ENCODE measurements around the gene FMN2. TPM values are rescaled to one million over a fixed set of nuclear protein-coding genes. Genes with fewer than 3 reads are reported as not detected.
"Not testable (repeated sequence)": the region's sequence is repeated elsewhere in the genome, so short reads cannot be mapped to it uniquely, and the experiment has no call there.

FMN2 gene
- total RNA-seq, 1 experiment from 2014 or later: 4.6 TPM

GRCh38 chr1:240409615-240410014, 317.9 kb downstream of the FMN2 start:
- ChIA-PET POLR2A (ENCODE audit: unreplicated experiment) (interaction anchor here (0.6 kb wide), 1 partner anchor 270 kb away, joined by 4 read pairs; no protein-coding TSS in a partner anchor), CTCF (no interaction called here)
- TF ChIP-seq EZH2 (IDR thresholded peaks at IDR 0.05; ENCODE audit: low read length, unreplicated experiment): no peak
- TF ChIP-seq EZH2phosphoT487 (IDR thresholded peaks at IDR 0.05; ENCODE audit: borderline replicate concordance, low read length): no peak
- TF ChIP-seq, protein P1, sequence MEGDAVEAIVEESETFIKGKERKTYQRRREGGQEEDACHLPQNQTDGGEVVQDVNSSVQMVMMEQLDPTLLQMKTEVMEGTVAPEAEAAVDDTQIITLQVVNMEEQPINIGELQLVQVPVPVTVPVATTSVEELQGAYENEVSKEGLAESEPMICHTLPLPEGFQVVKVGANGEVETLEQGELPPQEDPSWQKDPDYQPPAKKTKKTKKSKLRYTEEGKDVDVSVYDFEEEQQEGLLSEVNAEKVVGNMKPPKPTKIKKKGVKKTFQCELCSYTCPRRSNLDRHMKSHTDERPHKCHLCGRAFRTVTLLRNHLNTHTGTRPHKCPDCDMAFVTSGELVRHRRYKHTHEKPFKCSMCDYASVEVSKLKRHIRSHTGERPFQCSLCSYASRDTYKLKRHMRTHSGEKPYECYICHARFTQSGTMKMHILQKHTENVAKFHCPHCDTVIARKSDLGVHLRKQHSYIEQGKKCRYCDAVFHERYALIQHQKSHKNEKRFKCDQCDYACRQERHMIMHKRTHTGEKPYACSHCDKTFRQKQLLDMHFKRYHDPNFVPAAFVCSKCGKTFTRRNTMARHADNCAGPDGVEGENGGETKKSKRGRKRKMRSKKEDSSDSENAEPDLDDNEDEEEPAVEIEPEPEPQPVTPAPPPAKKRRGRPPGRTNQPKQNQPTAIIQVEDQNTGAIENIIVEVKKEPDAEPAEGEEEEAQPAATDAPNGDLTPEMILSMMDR (conservative IDR thresholded peaks at IDR 0.05; ENCODE audit: low read depth, low read length): no peak
- H3K9me3 ChIP-seq (ENCODE audit: low read length): no peaks in the 10 kb centered on the region
- H3K36me3 ChIP-seq (ENCODE audit: low read depth, low read length): no peaks in the 10 kb centered on the region
- no peak overlapping the region for H3K4me2 ChIP-seq (ENCODE audit: low read length)
- no peak overlapping the region for H3K27ac ChIP-seq (ENCODE audit: low read length)
- no peaks in the 10 kb centered on the region for H3K9me2 ChIP-seq (replicated peaks; ENCODE audit: low read length)
- intact Hi-C loops (cut with micrococcal nuclease): no loop called here
- no TSS peak for BruUV-seq (replicated peaks)
- no peaks in the 10 kb centered on the region for H4K20me1 ChIP-seq (ENCODE audit: low read length)
- DNase-seq (no peak), ATAC-seq (no peak)
- H3K4me3 ChIP-seq (ENCODE audit: low read length): no peak overlapping the region
- H2AFZ ChIP-seq (ENCODE audit: low read length): no peak overlapping the region
- H3F3A ChIP-seq (ENCODE audit: low read length, unreplicated experiment): no peaks in the 10 kb centered on the region
- H3K79me2 ChIP-seq (ENCODE audit: low read length): no peaks in the 10 kb centered on the region
- H3K27me3 ChIP-seq (ENCODE audit: low read length): no peaks in the 10 kb centered on the region
- H3K4me1 ChIP-seq (ENCODE audit: insufficient read depth, low read length): no peaks in the 10 kb centered on the region
- H3K9ac ChIP-seq (ENCODE audit: low read length): no peak overlapping the region

DNA sequence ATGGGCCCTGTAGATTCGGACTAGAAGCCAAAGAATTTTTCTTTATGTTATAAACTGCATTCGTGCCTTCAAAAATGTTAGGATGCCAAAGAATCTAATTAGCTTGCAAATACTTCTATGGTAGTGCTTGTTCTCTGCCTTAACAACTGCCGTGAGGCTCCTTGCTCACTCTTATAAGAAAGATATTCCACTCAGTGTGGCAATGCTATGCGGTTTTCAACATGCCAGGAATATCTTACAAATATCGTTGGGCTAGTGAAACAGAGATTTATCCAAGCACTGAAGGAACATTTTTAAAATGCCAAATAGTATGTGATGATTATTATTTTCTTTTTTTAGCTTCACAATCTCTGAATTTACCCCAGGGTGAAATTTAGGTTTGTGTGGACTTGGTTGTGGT, 322.0 kb downstream of the FMN2 start:
- Histone ChIP-seq H3K79me2 (ENCODE audit: low read length) (no peaks in the 10 kb centered on the region), H3K9me3 (ENCODE audit: low read length) (no peaks in the 10 kb centered on the region), H3K4me1 (ENCODE audit: insufficient read depth, low read length) (peaks cover 25% of the 10 kb centered on the region), H3K4me2 (ENCODE audit: low read length) (no peak overlapping the region), H2AFZ (ENCODE audit: low read length) (no peak overlapping the region), H3K4me3 (ENCODE audit: low read length) (no peak overlapping the region), H3K27me3 (ENCODE audit: low read length) (no peaks in the 10 kb centered on the region), H3K27ac (ENCODE audit: low read length) (no peak overlapping the region), H4K20me1 (ENCODE audit: low read length) (no peaks in the 10 kb centered on the region), H3K9ac (ENCODE audit: low read length) (no peak overlapping the region), H3K9me2 (replicated peaks; ENCODE audit: low read length) (no peaks in the 10 kb centered on the region), H3F3A (ENCODE audit: low read length, unreplicated experiment) (no peaks in the 10 kb centered on the region), H3K36me3 (ENCODE audit: low read depth, low read length) (no peaks in the 10 kb centered on the region)
- ATAC-seq (no peak), DNase-seq (no peak)
- BruUV-seq (replicated peaks): no TSS peak
- TF ChIP-seq EZH2 (IDR thresholded peaks at IDR 0.05; ENCODE audit: low read length, unreplicated experiment): no peak
- no peak for TF ChIP-seq EZH2phosphoT487 (IDR thresholded peaks at IDR 0.05; ENCODE audit: borderline replicate concordance, low read length)
- TF ChIP-seq, protein P1 (conservative IDR thresholded peaks at IDR 0.05; ENCODE audit: low read depth, low read length): no peak
- intact Hi-C loops (cut with micrococcal nuclease): no loop called here
- POLR2A ChIA-PET (ENCODE audit: unreplicated experiment): no interaction called here
- CTCF ChIA-PET: no interaction called here

GRCh38 chr1:240414237-240414636, 322.6 kb downstream of the FMN2 start:
- Histone ChIP-seq H3K4me1 (ENCODE audit: insufficient read depth, low read length) (peaks cover 25% of the 10 kb centered on the region), H3K4me2 (ENCODE audit: low read length) (no peak overlapping the region), H3K27me3 (ENCODE audit: low read length) (no peaks in the 10 kb centered on the region), H3K27ac (ENCODE audit: low read length) (no peak overlapping the region), H3K9me2 (replicated peaks; ENCODE audit: low read length) (no peaks in the 10 kb centered on the region), H3K9ac (ENCODE audit: low read length) (no peak overlapping the region), H3K9me3 (ENCODE audit: low read length) (no peaks in the 10 kb centered on the region), H3K4me3 (ENCODE audit: low read length) (no peak overlapping the region), H3K36me3 (ENCODE audit: low read depth, low read length) (no peaks in the 10 kb centered on the region), H2AFZ (ENCODE audit: low read length) (no peak overlapping the region), H4K20me1 (ENCODE audit: low read length) (no peaks in the 10 kb centered on the region), H3K79me2 (ENCODE audit: low read length) (no peaks in the 10 kb centered on the region), H3F3A (ENCODE audit: low read length, unreplicated experiment) (no peaks in the 10 kb centered on the region)
- CTCF ChIA-PET: no interaction called here
- POLR2A ChIA-PET (ENCODE audit: unreplicated experiment): no interaction called here
- ATAC-seq (no peak), DNase-seq (no peak)
- TF ChIP-seq, protein P1 (conservative IDR thresholded peaks at IDR 0.05; ENCODE audit: low read depth, low read length): no peak
- TF ChIP-seq EZH2phosphoT487 (IDR thresholded peaks at IDR 0.05; ENCODE audit: borderline replicate concordance, low read length) (no peak), EZH2 (IDR thresholded peaks at IDR 0.05; ENCODE audit: low read length, unreplicated experiment) (no peak)
- no TSS peak for BruUV-seq (replicated peaks)
- intact Hi-C loops (cut with micrococcal nuclease): no loop called here

DNA sequence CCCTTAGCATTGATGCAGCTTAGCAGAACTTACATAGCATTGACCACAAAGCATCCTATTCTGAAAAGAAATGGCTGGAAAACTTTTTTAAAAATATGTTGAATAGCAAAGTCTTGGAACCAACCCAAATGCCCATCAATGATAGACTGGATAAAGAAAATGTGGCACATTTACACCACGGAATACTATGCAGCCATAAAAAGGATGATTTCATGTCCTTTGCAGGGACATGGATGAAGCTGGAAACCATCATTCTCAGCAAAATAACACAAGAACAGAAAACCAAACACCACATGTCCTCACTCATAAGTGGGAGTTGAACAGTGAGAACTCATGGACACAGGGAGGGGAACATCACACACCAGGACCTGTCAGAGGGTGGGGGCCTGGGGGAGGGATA, 323.3 kb downstream of the FMN2 start:
- H3K9ac ChIP-seq (ENCODE audit: low read length); BruUV-seq (replicated peaks); H3K9me2 ChIP-seq (replicated peaks; ENCODE audit: low read length); H2AFZ ChIP-seq (ENCODE audit: low read length); POLR2A ChIA-PET (ENCODE audit: unreplicated experiment); ATAC-seq; H3K4me2 ChIP-seq (ENCODE audit: low read length); H3K9me3 ChIP-seq (ENCODE audit: low read length); H3K27me3 ChIP-seq (ENCODE audit: low read length); H3K36me3 ChIP-seq (ENCODE audit: low read depth, low read length); H3K79me2 ChIP-seq (ENCODE audit: low read length); DNase-seq; H3K27ac ChIP-seq (ENCODE audit: low read length); H3F3A ChIP-seq (ENCODE audit: low read length, unreplicated experiment); H3K4me3 ChIP-seq (ENCODE audit: low read length); H4K20me1 ChIP-seq (ENCODE audit: low read length): not testable (repeated sequence)
- intact Hi-C loops (cut with micrococcal nuclease): loop anchor here (1.0 kb wide), 1 partner anchor 224 kb away; no protein-coding TSS in a partner anchor
- peaks cover 25% of the 10 kb centered on the region for H3K4me1 ChIP-seq (ENCODE audit: insufficient read depth, low read length)
- CTCF ChIA-PET: interaction anchor here (0.6 kb wide), 2 partner anchors 119 to 120 kb away, joined by 3 read pairs; no protein-coding TSS in a partner anchor

Measured in PC-3 (cell line).